ENCODE results near the gene SLC6A13. TPM values are rescaled to one million over a fixed set of nuclear protein-coding genes. Genes with fewer than 3 reads are reported as not detected.

SLC6A13 gene
- total and polyA plus RNA-seq, 2 of the 8 experiments (the other 6 are each of a cell fraction or from before 2014, with no cell fraction given): 0.03 TPM; not detected in 1

DNA sequence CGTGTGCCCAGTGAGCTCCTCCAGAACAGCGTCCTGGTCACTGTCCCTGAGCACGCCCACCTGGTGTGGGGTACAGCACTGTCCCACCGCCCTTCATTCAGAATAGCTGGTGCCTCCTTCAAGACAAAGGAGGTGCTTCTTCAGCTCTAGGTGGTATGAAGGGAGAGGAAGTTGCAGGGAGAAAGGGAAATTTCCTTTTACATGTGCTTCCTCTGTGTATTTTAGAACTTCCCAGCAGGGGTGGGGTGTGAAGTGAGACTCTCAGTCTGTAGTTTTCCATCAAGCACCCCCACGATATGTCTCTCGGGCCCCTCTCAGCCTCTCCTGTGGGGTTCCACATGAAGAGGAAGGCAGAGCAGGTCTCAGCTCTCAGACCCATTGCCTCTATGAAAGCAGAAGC, 47.5 kb downstream of the SLC6A13 start:
- no peak overlapping the region for H4K91ac ChIP-seq (replicated peaks; ENCODE audit: insufficient read length, low read length)
- H3K4me3 ChIP-seq (ENCODE audit: extremely low read depth in 1 of 4, insufficient read depth in 2 of 4, low read depth in 3 of 4, low read length in 4 of 4): no peak overlapping the region
- no peaks in the 10 kb centered on the region for H4K20me1 ChIP-seq (replicated peaks in 1 of 2; ENCODE audit: control insufficient read depth in 1 of 2, insufficient read depth in 2 of 2, low read length in 2 of 2)
- H3K23ac ChIP-seq (ENCODE audit: insufficient read length): no peak overlapping the region
- no peak for FAIRE-seq
- no peak overlapping the region for H3K56ac ChIP-seq (replicated peaks; ENCODE audit: insufficient read length, low read depth, low read length)
- no peak overlapping the region for H2BK15ac ChIP-seq (ENCODE audit: low read length)
- POLR2A ChIA-PET (ENCODE audit: partially characterized antibody): no interaction called here
- no peak overlapping the region for H3K27ac ChIP-seq (ENCODE audit: low read depth, low read length)
- H2BK20ac ChIP-seq (ENCODE audit: low read length): no peak overlapping the region
- no peak overlapping the region for H3K4ac ChIP-seq (replicated peaks; ENCODE audit: insufficient read length, low read depth, low read length)
- H3K27me3 ChIP-seq (replicated peaks in 1 of 4; ENCODE audit: control insufficient read depth in 3 of 4, extremely low read depth in 1 of 4, insufficient read depth in 3 of 4, low read length in 3 of 4): peaks cover 0 to 12% (median 11%) of the 10 kb centered on the region in 4 experiments; a peak in 4 of 7 replicates
- H3K23me2 ChIP-seq (ENCODE audit: low read depth, low read length): peaks cover 4% of the 10 kb centered on the region; the same call in 1 of the 2 replicates
- no peak overlapping the region for H2BK5ac ChIP-seq (ENCODE audit: low read depth, low read length)
- CTCF ChIA-PET (ENCODE audit: partially characterized antibody): interaction anchor here (0.6 to 1.7 kb wide), 8 partner anchors 10 to 127 kb away, joined by 3 to 8 read pairs (median 4); no protein-coding TSS in a partner anchor
- no peak overlapping the region for H3K9ac ChIP-seq (replicated peaks in 1 of 4; ENCODE audit: extremely low read depth in 1 of 4, low read depth in 3 of 4, low read length in 3 of 4)
- H2BK12ac ChIP-seq (ENCODE audit: low read depth, low read length): no peak overlapping the region
- no peak overlapping the region for H4K8ac ChIP-seq (ENCODE audit: extremely low read depth, insufficient read depth, low read length)
- TF ChIP-seq SIN3A (conservative IDR thresholded peaks at IDR 0.05 in 1 of 2, IDR thresholded peaks at IDR 0.05 in 1 of 2; ENCODE audit: low read depth in 1 of 2, low read length in 2 of 2): no peak
- TF ChIP-seq KDM5A (IDR thresholded peaks at IDR 0.05; ENCODE audit: low read length): no peak
- no peak for TF ChIP-seq SIX5 (IDR thresholded peaks at IDR 0.05; ENCODE audit: low read depth, low read length)
- TF ChIP-seq RFX5 (IDR thresholded peaks at IDR 0.05; ENCODE audit: borderline replicate concordance, low read depth, low read length): no peak
- no peak for TF ChIP-seq EZH2 (IDR thresholded peaks at IDR 0.05; ENCODE audit: low read depth, low read length, severe bottlenecking)
- no peak for TF ChIP-seq CTBP2 (IDR thresholded peaks at IDR 0.05; ENCODE audit: borderline replicate concordance, insufficient read depth, insufficient read length, low read length)
- no peaks in the 10 kb centered on the region for H3K79me1 ChIP-seq (ENCODE audit: low read depth, low read length)
- H3K9me3 ChIP-seq (ENCODE audit: insufficient read depth in 2 of 2, low read depth in 1 of 2, low read length in 1 of 2): no peaks in the 10 kb centered on the region
- H3K4me2 ChIP-seq (ENCODE audit: insufficient read depth in 1 of 2, low read depth in 2 of 2, low read length in 2 of 2): no peak overlapping the region
- H4K5ac ChIP-seq (ENCODE audit: insufficient read length, low read depth, low read length): no peak overlapping the region
- no peak overlapping the region for H2AFZ ChIP-seq (ENCODE audit: low read length)
- no peak overlapping the region for H2BK120ac ChIP-seq (replicated peaks; ENCODE audit: low read depth, low read length)
- H3K14ac ChIP-seq (ENCODE audit: insufficient read length): no peak overlapping the region
- H3K4me1 ChIP-seq (replicated peaks in 1 of 4; ENCODE audit: control insufficient read depth in 3 of 4, insufficient read depth in 4 of 4, low read length in 3 of 4): peaks cover 0 to 22% (median 16%) of the 10 kb centered on the region in 4 experiments; a peak in 6 of 7 replicates
- no peak for DNase-seq (ENCODE audit: low read depth in 1 of 2, low spot score in 2 of 2)
- no peaks in the 10 kb centered on the region for H3K36me3 ChIP-seq (ENCODE audit: control insufficient read depth in 2 of 4, insufficient read depth in 4 of 4, low read length in 3 of 4)
- 87% methylated on average over 6 of the region's 6 CpGs; no CpG with 5 or more reads in 1 of the 2 experiments for WGBS, 2 experiments (ENCODE audit: extremely low coverage in 1 of 2, insufficient coverage in 1 of 2, insufficient read length in 1 of 2, insufficient replicate concordance in 2 of 2, low coverage in 1 of 2, low lambda C conversion rate in 2 of 2, missing lambda C conversion rate in 1 of 2)
- no peak overlapping the region for H2AK5ac ChIP-seq (ENCODE audit: low read depth, low read length)
- H3K18ac ChIP-seq (ENCODE audit: extremely low read depth, low read length): no peak overlapping the region
- H3K79me2 ChIP-seq (ENCODE audit: control insufficient read depth in 1 of 2, insufficient read depth in 2 of 2, low read length in 2 of 2): no peaks in the 10 kb centered on the region
